Measurements from ENCODE around the gene FAM72D.
"Not testable (repeated sequence)": the region's sequence is repeated elsewhere in the genome, so short reads cannot be mapped to it uniquely, and the experiment has no call there.

- not testable (repeated sequence) for TF ChIP-seq CTCF (conservative IDR thresholded peaks at IDR 0.05); EZH2 (IDR thresholded peaks at IDR 0.05; ENCODE audit: low read depth)
Measured at GRCh38 chr1:145155873-145156272, 60.1 kb downstream of the FAM72D start.
